GM21528 (cell line): Measurements from ENCODE around the gene NAALADL1.

ENCODE experiments used
- ATAC-seq: cut with Tn5 transposase; IDR thresholded peaks from one replicate; pipeline ENCODE4 v1.9.1; 2021; ENCODE audit warnings: mild to moderate bottlenecking, moderate library complexity; ENCODE audit not compliant: unreplicated experiment, low FRiP score

The NAALADL1 gene

GRCh38 chr11:65083134-65083833, 24.9 kb upstream of the NAALADL1 start:
- peak; percentile 22 for ATAC-seq

- ATAC-seq, result no peak
Observed at GRCh38 chr11:65078786-65079342, 20.5 kb upstream of the NAALADL1 start.

- no peak for ATAC-seq
Observed at GRCh38 chr11:65078151-65078550, 19.8 kb upstream of the NAALADL1 start.

GRCh38 chr11:65077451-65077850, 19.1 kb upstream of the NAALADL1 start:
- ATAC-seq, result no peak

- no peak for ATAC-seq
Observed at GRCh38 chr11:65072631-65072966, 14.2 kb upstream of the NAALADL1 start.

- no peak for ATAC-seq
Observed at GRCh38 chr11:65071907-65072630, 13.7 kb upstream of the NAALADL1 start.

GRCh38 chr11:65069217-65069616, 10.9 kb upstream of the NAALADL1 start:
- no peak for ATAC-seq

- ATAC-seq, result no peak
Observed at GRCh38 chr11:65067446-65067845, 9.1 kb upstream of the NAALADL1 start.

GRCh38 chr11:65066805-65067291, 8.5 kb upstream of the NAALADL1 start:
- ATAC-seq, result no peak

- ATAC-seq, result no peak
Observed at GRCh38 chr11:65066315-65066714, 8.0 kb upstream of the NAALADL1 start.

- no peak for ATAC-seq
Observed at GRCh38 chr11:65065851-65066250, 7.5 kb upstream of the NAALADL1 start.

- ATAC-seq, result no peak
Observed at GRCh38 chr11:65064847-65065240, 6.5 kb upstream of the NAALADL1 start.

- no peak for ATAC-seq
Observed at GRCh38 chr11:65063532-65063931, 5.2 kb upstream of the NAALADL1 start.

GRCh38 chr11:65060913-65061408, 2.6 kb upstream of the NAALADL1 start:
- ATAC-seq, result no peak

- ATAC-seq, result no peak
Observed at GRCh38 chr11:65059959-65060824, 1.8 kb upstream of the NAALADL1 start.

GRCh38 chr11:65059523-65059922, 1.2 kb upstream of the NAALADL1 start:
- no peak for ATAC-seq

GRCh38 chr11:65058012-65058411, 341 bp downstream of the NAALADL1 start:
- no peak for ATAC-seq

GRCh38 chr11:65057526-65057925, 827 bp downstream of the NAALADL1 start:
- no peak for ATAC-seq

GRCh38 chr11:65056999-65057398, 1.4 kb downstream of the NAALADL1 start:
- no peak for ATAC-seq

GRCh38 chr11:65055538-65055937, 2.8 kb downstream of the NAALADL1 start:
- no peak for ATAC-seq
